DND-41 (cell line): ENCODE measurements around the gene SLX1A.

Source experiments
- EZH2 ChIP-seq: IDR thresholded peaks from 3 replicates; pipeline ENCODE4 v1.6.1; 2012; ENCODE audit warnings: borderline replicate concordance, low read depth, mild to moderate bottlenecking, moderate library complexity, low read length, inconsistent platforms; ENCODE audit not compliant: severe bottlenecking
- TF ChIP-seq, protein P1 (sequence below): IDR thresholded peaks from 2 replicates; pipeline ENCODE4 v1.5.1; 2012; ENCODE audit warnings: borderline replicate concordance, low read length, moderate library complexity, mild to moderate bottlenecking; ENCODE audit not compliant: poor library complexity, severe bottlenecking; ENCODE audit errors: extremely low read depth

DNA sequence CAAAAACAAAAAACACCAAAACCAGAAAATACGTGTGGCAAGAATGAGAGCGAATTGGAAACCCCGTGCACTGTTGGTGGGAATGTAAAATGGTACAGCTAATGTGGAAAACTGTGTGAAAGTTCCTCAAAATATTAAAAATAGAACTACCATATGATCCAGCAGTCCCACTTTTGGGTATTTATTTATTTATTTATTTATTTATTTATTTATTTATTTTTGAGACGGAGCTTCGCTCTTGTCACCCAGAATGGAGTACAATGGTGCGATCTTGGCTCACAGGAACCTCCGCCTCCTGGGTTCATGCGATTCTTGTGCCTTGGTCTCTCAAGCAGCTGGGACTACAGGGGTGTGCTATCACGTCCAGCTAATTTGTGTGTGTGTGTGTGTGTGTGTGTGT, 41.2 kb upstream of the SLX1A start:
- TF ChIP-seq, protein P1, sequence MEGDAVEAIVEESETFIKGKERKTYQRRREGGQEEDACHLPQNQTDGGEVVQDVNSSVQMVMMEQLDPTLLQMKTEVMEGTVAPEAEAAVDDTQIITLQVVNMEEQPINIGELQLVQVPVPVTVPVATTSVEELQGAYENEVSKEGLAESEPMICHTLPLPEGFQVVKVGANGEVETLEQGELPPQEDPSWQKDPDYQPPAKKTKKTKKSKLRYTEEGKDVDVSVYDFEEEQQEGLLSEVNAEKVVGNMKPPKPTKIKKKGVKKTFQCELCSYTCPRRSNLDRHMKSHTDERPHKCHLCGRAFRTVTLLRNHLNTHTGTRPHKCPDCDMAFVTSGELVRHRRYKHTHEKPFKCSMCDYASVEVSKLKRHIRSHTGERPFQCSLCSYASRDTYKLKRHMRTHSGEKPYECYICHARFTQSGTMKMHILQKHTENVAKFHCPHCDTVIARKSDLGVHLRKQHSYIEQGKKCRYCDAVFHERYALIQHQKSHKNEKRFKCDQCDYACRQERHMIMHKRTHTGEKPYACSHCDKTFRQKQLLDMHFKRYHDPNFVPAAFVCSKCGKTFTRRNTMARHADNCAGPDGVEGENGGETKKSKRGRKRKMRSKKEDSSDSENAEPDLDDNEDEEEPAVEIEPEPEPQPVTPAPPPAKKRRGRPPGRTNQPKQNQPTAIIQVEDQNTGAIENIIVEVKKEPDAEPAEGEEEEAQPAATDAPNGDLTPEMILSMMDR, result no peak
- TF ChIP-seq EZH2, result no peak
